Panc1 (cell line): ENCODE measurements around the gene DCST1. TPM values are rescaled to one million over a fixed set of nuclear protein-coding genes. Genes with fewer than 3 reads are reported as not detected.

Source experiments
- ATAC-seq: fragments of 200-7000 bp; cut with Tn5 transposase; 2 replicates; pipeline ENCODE4 v1.9.1; 2020; ENCODE audit warnings: mild to moderate bottlenecking, moderate library complexity
- BruUV-seq: library from RNA; stranded (reverse); fragments of 400-500 nt; replicated peaks from 2 replicates; lab custom pipeline; 2021; lab: Mats Ljungman, UMichigan
- CTCF ChIA-PET: fragments of 300-600 bp; sonication (Branson Sonifier 250); formaldehyde crosslinking; loops from one replicate; lab custom pipeline; 2022; ENCODE audit warnings: antibody characterized with exemption; lab: Charles Lee
- POLR2A ChIA-PET: fragments of 300-600 bp; sonication (Branson Sonifier 250); formaldehyde crosslinking; loops from one replicate; lab custom pipeline; 2022; ENCODE audit warnings: antibody characterized with exemption; lab: Charles Lee
- DNase-seq: peaks from one replicate; pipeline ENCODE4 v3.0.0-alpha.2; 2010; ENCODE audit warnings: low read depth, low spot score
- H3K27ac ChIP-seq: 2 replicates; pipeline ENCODE4 v1.5.1; 2011; ENCODE audit warnings: mild to moderate bottlenecking, low read length, inconsistent platforms
- H3K27me3 ChIP-seq: fragments of 200-500 bp; sonication (Bioruptor generic); 2 replicates; pipeline ENCODE4 v1.6.0; 2014; ENCODE audit warnings: low read length, inconsistent platforms; ENCODE audit not compliant: control insufficient read depth, insufficient read depth
- H3K36me3 ChIP-seq: fragments of 200-500 bp; sonication (Bioruptor generic); 2 replicates; pipeline ENCODE4 v1.5.1; 2014; ENCODE audit warnings: inconsistent platforms, mild to moderate bottlenecking, low read length, moderate library complexity; ENCODE audit not compliant: control insufficient read depth, insufficient read depth
- H3K4me1 ChIP-seq: 2 replicates; pipeline ENCODE4 v1.5.1; 2011; ENCODE audit warnings: inconsistent platforms, mild to moderate bottlenecking, low read length, moderate library complexity; ENCODE audit not compliant: control insufficient read depth, insufficient read depth
- H3K4me3 ChIP-seq, 2 experiments: 2 replicates each; pipeline ENCODE4 v1.5.1; 2011 to 2012; ENCODE audit warnings: low read depth in 2 of 2, low read length in 2 of 2, mild to moderate bottlenecking in 2 of 2, inconsistent platforms in 1 of 2, moderate library complexity in 1 of 2
- H3K9me3 ChIP-seq: fragments of 200-500 bp; sonication (Bioruptor generic); 2 replicates; pipeline ENCODE4 v1.5.1; 2014; ENCODE audit warnings: low read depth, mild to moderate bottlenecking, inconsistent platforms, low read length, moderate library complexity; ENCODE audit not compliant: control insufficient read depth, insufficient read depth
- CTCF ChIP-seq: fragments of 450-650 bp; IDR thresholded peaks from 2 replicates; pipeline ENCODE4 v1.5.1; 2017; ENCODE audit warnings: mild to moderate bottlenecking
- POLR2AphosphoS5 ChIP-seq: IDR thresholded peaks from 2 replicates; pipeline ENCODE4 v1.6.1; 2012; ENCODE audit warnings: mild to moderate bottlenecking, low read depth, low read length, moderate library complexity
- REST ChIP-seq, 2 experiments: IDR thresholded peaks; 2 replicates each; pipeline ENCODE4 v1.6.1; 2011 to 2012; ENCODE audit warnings: low read depth in 2 of 2, control low read depth in 1 of 2, low read length in 1 of 2, mild to moderate bottlenecking in 1 of 2, moderate library complexity in 1 of 2; ENCODE audit not compliant: insufficient read depth in 1 of 2
- SIN3A ChIP-seq: IDR thresholded peaks from 2 replicates; pipeline ENCODE4 v1.6.1; 2012; ENCODE audit warnings: low read depth, mild to moderate bottlenecking, low read length, moderate library complexity, borderline replicate concordance; ENCODE audit not compliant: insufficient read depth
- TCF7L2 ChIP-seq: IDR thresholded peaks from 2 replicates; pipeline ENCODE4 v1.6.1; 2011; ENCODE audit warnings: mild to moderate bottlenecking, low read depth, low read length, inconsistent platforms
- in situ Hi-C: cut with HindIII; loops from 2 replicates; pipeline ENCODE4 v1.10.0; 2016; ENCODE audit warnings: low sequenced_read_pairs, low pct_unique_long_range_greater_than_20kb
- intact Hi-C: fragments of 100-400 bp; cut with micrococcal nuclease; formaldehyde crosslinking; loops from one replicate; pipeline ENCODE4 v1.10.0; 2022; ENCODE audit not compliant: unreplicated experiment
- total RNA-seq: library from RNA; stranded (reverse); gene quantifications from one replicate; pipeline ENCODE4 v1.2.1, GENCODE V29; 2021; ENCODE audit not compliant: unreplicated experiment

DCST1 gene
- total RNA-seq, 1 experiment from 2014 or later: not detected

- DNase-seq: no peak
- TF ChIP-seq SIN3A: no peak
- TF ChIP-seq TCF7L2: no peak
- TF ChIP-seq REST (IDR thresholded peaks at IDR 0.05; ENCODE audit: insufficient read depth in 1 of 2, low read depth in 2 of 2, low read length in 1 of 2): no peak
- no peak for TF ChIP-seq POLR2AphosphoS5
- no peak for TF ChIP-seq CTCF
- no peaks in the 10 kb centered on the region for H3K27me3 ChIP-seq
- intact Hi-C loops: no loop called here
- POLR2A ChIA-PET: no interaction called here
- H3K36me3 ChIP-seq: 0 out of 2 replicates have a peak, but pooled peaks cover 5% of the 10 kb centered on the region
- no peak overlapping the region for H3K4me3 ChIP-seq
- H3K27ac ChIP-seq: no peak overlapping the region
- H3K4me1 ChIP-seq: peaks cover 21% of the 10 kb centered on the region
- in situ Hi-C loops: no loop called here
- BruUV-seq: no TSS peak
- no peak for ATAC-seq
- CTCF ChIA-PET: interaction anchor here (0.5 to 0.8 kb wide), 2 partner anchors 25 to 31 kb away, joined by 6 to 13 read pairs; partner anchors contain the start of gene ADAM15
- H3K9me3 ChIP-seq: no peaks in the 10 kb centered on the region
Observed at GRCh38 chr1:155019377-155020245, 14.0 kb upstream of the DCST1 start.

GRCh38 chr1:155022136-155022926 is 11.3 kb upstream of the DCST1 start:
- no peak for ATAC-seq

More at GRCh38 chr1:155022136-155022926, 11.3 kb upstream of the DCST1 start:
- peaks cover 11% of the 10 kb centered on the region for H3K4me1 ChIP-seq
- POLR2A ChIA-PET: interaction anchor here (0.6 kb wide), 1 partner anchor 15 kb away, joined by 3 read pairs; no protein-coding TSS in a partner anchor
- intact Hi-C loops: no loop called here
- BruUV-seq: no TSS peak
- no peaks in the 10 kb centered on the region for H3K27me3 ChIP-seq
- CTCF ChIA-PET: interaction anchor here (0.5 to 0.7 kb wide), 2 partner anchors 116 to 166 kb away, joined by 3 to 4 read pairs; no protein-coding TSS in a partner anchor
- in situ Hi-C loops: no loop called here
- no peak overlapping the region for H3K4me3 ChIP-seq
- H3K36me3 ChIP-seq: no peaks in the 10 kb centered on the region
- DNase-seq: no peak
- no peak overlapping the region for H3K27ac ChIP-seq
- H3K9me3 ChIP-seq: no peaks in the 10 kb centered on the region
- TF ChIP-seq REST (IDR thresholded peaks at IDR 0.05; ENCODE audit: insufficient read depth in 1 of 2, low read depth in 2 of 2, low read length in 1 of 2) (no peak), TCF7L2 (no peak), POLR2AphosphoS5 (no peak), SIN3A (no peak), CTCF (no peak)
